ENCODE results near the gene ELP6. TPM values are rescaled to one million over a fixed set of nuclear protein-coding genes. Genes with fewer than 3 reads are reported as not detected.
"Not testable (repeated sequence)": the region's sequence is repeated elsewhere in the genome, so short reads cannot be mapped to it uniquely, and the experiment has no call there.

ELP6 gene
- total RNA-seq, 1 donor from 2014 or later: 20.9 TPM

DNA sequence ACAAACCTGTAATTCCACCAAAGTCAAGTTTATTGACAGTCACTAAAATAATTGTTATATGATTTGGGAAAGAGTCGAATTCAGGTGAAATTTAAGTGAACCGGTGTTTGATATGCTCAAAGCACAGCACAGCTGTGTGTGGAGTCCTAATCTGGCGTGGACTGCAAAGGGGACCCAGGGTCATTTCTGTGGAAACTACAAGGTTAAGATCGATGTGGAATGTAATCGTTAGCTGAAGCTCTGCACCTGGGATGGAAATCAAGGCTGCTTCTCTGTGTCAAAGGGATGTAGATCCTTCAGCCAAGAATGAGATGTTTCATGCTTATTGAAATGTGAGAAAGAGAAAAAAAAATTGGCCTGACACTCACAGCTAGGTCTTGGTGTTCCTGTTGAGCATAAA is 1.6 kb upstream of the ELP6 start:
- Histone ChIP-seq H3K27ac (ENCODE audit: low read depth, low read length) (no peak overlapping the region), H3K4me1 (ENCODE audit: control insufficient read depth in 3 of 3, insufficient read depth in 3 of 3, low read length in 3 of 3) (peaks cover 4 to 8% (median 6%) of the 10 kb centered on the region in 3 donors), H3K27me3 (ENCODE audit: control insufficient read depth in 3 of 3, insufficient read depth in 3 of 3, low read length in 3 of 3) (no peaks in the 10 kb centered on the region), H3K36me3 (ENCODE audit: control insufficient read depth in 3 of 3, insufficient read depth in 3 of 3, low read length in 3 of 3) (peaks cover 5 to 9% (median 6%) of the 10 kb centered on the region in 3 donors), H3K4me3 (ENCODE audit: low read length in 3 of 3) (no peak overlapping the region), H3K9me3 (ENCODE audit: control insufficient read depth in 3 of 3, low read length in 3 of 3) (no peaks in the 10 kb centered on the region), H3K9ac (ENCODE audit: low read depth in 1 of 3, low read length in 3 of 3) (no peak overlapping the region)

DNA sequence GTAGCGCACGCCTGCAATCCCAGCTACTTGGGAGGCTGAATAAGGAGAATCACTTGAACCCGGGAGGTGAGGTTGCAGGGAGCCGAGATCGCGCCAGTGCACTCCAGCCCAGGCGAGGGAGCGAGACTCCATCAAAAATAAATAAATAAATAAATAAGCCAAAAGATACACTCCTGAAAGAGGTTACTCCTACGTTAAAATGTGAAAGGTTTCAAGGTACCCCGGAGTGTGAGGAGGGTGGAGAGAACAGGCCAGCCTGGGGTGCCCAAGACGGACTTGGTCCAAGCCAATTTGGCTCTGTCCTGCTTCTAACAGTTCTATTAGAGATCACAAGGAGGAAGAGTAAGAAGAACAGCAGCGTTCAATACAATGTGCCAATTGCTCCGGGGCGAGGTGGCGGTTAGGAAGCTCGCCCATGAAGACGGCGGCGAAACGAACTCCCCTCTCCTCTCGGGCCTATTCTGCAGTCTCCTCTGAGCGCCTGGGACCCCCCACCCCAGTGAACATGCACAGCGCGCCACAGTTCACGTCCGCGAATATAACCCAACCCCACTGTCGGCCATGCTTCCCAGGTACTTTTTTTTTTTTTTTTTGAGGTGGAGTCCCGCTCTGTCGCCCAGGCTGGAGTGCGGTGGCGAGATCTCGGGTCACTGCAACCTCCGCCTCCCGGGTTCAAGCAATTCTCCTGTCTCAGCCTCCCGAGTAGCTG is 942 bp downstream of the ELP6 start:
- Histone ChIP-seq H3K4me3 (ENCODE audit: low read length in 3 of 3) (peak overlapping the region; percentile 93 to 98 (median 97)), H3K27me3 (ENCODE audit: control insufficient read depth in 3 of 3, insufficient read depth in 3 of 3, low read length in 3 of 3) (no peaks in the 10 kb centered on the region), H3K9me3 (ENCODE audit: control insufficient read depth in 3 of 3, low read length in 3 of 3) (no peaks in the 10 kb centered on the region), H3K27ac (ENCODE audit: low read depth, low read length) (peak overlapping the region; percentile 89), H3K4me1 (ENCODE audit: control insufficient read depth in 3 of 3, insufficient read depth in 3 of 3, low read length in 3 of 3) (peaks cover 4 to 8% (median 6%) of the 10 kb centered on the region in 3 donors), H3K9ac (ENCODE audit: low read depth in 1 of 3, low read length in 3 of 3) (peak overlapping the region; percentile 84 to 93 (median 92)), H3K36me3 (ENCODE audit: control insufficient read depth in 3 of 3, insufficient read depth in 3 of 3, low read length in 3 of 3) (peaks cover 9 to 23% (median 19%) of the 10 kb centered on the region in 3 donors)

- not testable (repeated sequence) for H3K9me3 ChIP-seq (ENCODE audit: control insufficient read depth in 3 of 3, low read length in 3 of 3); H3K27ac ChIP-seq (ENCODE audit: low read depth, low read length); H3K9ac ChIP-seq (ENCODE audit: low read depth in 1 of 3, low read length in 3 of 3); H3K4me1 ChIP-seq (ENCODE audit: control insufficient read depth in 3 of 3, insufficient read depth in 3 of 3, low read length in 3 of 3); H3K4me3 ChIP-seq (ENCODE audit: low read length in 3 of 3); H3K27me3 ChIP-seq (ENCODE audit: control insufficient read depth in 3 of 3, insufficient read depth in 3 of 3, low read length in 3 of 3)
- peaks cover 31 to 53% (median 50%) of the 10 kb centered on the region in 3 donors for H3K36me3 ChIP-seq (ENCODE audit: control insufficient read depth in 3 of 3, insufficient read depth in 3 of 3, low read length in 3 of 3)
Measured at GRCh38 chr3:47505267-47505666, 8.2 kb downstream of the ELP6 start.

GRCh38 chr3:47504113-47504512 is 9.4 kb downstream of the ELP6 start:
- Histone ChIP-seq H3K9ac (ENCODE audit: low read depth in 1 of 3, low read length in 3 of 3) (no peak overlapping the region), H3K27ac (ENCODE audit: low read depth, low read length) (no peak overlapping the region), H3K9me3 (ENCODE audit: control insufficient read depth in 3 of 3, low read length in 3 of 3) (no peaks in the 10 kb centered on the region), H3K27me3 (ENCODE audit: control insufficient read depth in 3 of 3, insufficient read depth in 3 of 3, low read length in 3 of 3) (no peaks in the 10 kb centered on the region), H3K36me3 (ENCODE audit: control insufficient read depth in 3 of 3, insufficient read depth in 3 of 3, low read length in 3 of 3) (peaks cover 34 to 55% (median 42%) of the 10 kb centered on the region in 3 donors), H3K4me3 (ENCODE audit: low read length in 3 of 3) (no peak overlapping the region), H3K4me1 (ENCODE audit: control insufficient read depth in 3 of 3, insufficient read depth in 3 of 3, low read length in 3 of 3) (no peaks in the 10 kb centered on the region)

- Histone ChIP-seq H3K27ac (ENCODE audit: low read depth, low read length) (no peak overlapping the region), H3K36me3 (ENCODE audit: control insufficient read depth in 3 of 3, insufficient read depth in 3 of 3, low read length in 3 of 3) (peaks cover 41 to 58% (median 51%) of the 10 kb centered on the region in 3 donors), H3K4me3 (ENCODE audit: low read length in 3 of 3) (no peak overlapping the region)
Measured at GRCh38 chr3:47503033-47503432, 10.5 kb downstream of the ELP6 start.

DNA sequence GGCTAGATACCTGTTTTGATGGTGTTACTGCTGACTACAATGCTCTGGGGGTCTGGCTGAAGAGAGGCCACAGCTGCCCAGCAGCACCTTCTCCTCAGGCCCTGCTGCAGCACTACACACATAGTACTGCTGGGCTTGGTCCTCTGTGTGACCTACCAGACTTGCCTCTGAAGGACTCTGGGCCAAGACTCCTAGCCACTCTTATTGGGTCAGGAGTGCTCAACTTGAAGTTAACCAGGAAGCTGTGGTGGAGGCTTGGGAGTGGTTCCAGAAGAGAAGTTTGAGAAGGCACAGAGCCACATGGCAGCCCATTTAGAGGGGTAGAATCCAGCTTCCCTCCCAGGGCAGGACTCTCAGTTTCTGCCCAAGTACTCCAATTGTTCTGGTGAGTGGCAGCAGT is 16.6 kb downstream of the ELP6 start:
- Histone ChIP-seq H3K9me3 (ENCODE audit: control insufficient read depth in 3 of 3, low read length in 3 of 3) (no peaks in the 10 kb centered on the region), H3K36me3 (ENCODE audit: control insufficient read depth in 3 of 3, insufficient read depth in 3 of 3, low read length in 3 of 3) (peaks cover 46 to 52% (median 51%) of the 10 kb centered on the region in 3 donors), H3K27me3 (ENCODE audit: control insufficient read depth in 3 of 3, insufficient read depth in 3 of 3, low read length in 3 of 3) (no peaks in the 10 kb centered on the region), H3K27ac (ENCODE audit: low read depth, low read length) (no peak overlapping the region), H3K9ac (ENCODE audit: low read depth in 1 of 3, low read length in 3 of 3) (no peak overlapping the region), H3K4me3 (ENCODE audit: low read length in 3 of 3) (no peak overlapping the region), H3K4me1 (ENCODE audit: control insufficient read depth in 3 of 3, insufficient read depth in 3 of 3, low read length in 3 of 3) (no peaks in the 10 kb centered on the region)

More at GRCh38 chr3:47503033-47503432, 10.5 kb downstream of the ELP6 start:
- Histone ChIP-seq H3K9ac (ENCODE audit: low read depth in 1 of 3, low read length in 3 of 3) (no peak overlapping the region), H3K9me3 (ENCODE audit: control insufficient read depth in 3 of 3, low read length in 3 of 3) (no peaks in the 10 kb centered on the region), H3K4me1 (ENCODE audit: control insufficient read depth in 3 of 3, insufficient read depth in 3 of 3, low read length in 3 of 3) (no peaks in the 10 kb centered on the region), H3K27me3 (ENCODE audit: control insufficient read depth in 3 of 3, insufficient read depth in 3 of 3, low read length in 3 of 3) (no peaks in the 10 kb centered on the region)

DNA sequence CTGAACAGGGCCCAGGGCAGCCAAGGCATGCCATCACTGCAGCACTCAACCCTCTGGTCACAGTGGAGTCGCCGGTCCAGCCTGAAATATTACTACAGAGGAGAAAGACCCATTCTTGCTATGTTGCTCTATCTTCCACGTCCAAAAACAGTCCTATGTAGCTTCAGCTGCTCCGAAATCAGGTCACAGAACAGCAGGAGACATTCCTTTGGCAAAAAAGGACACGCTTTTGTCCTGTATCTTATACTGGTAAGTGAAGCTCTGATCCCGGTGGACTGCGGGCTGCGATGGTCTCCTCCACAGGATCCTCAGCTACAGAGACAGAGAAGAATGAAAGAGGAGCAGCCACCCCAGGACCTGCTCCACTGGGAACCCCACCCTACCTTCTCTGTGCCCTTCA is 17.6 kb downstream of the ELP6 start:
- no peaks in the 10 kb centered on the region for H3K9me3 ChIP-seq (ENCODE audit: control insufficient read depth in 3 of 3, low read length in 3 of 3)
- no peak overlapping the region for H3K4me3 ChIP-seq (ENCODE audit: low read length in 3 of 3)
- H3K36me3 ChIP-seq (ENCODE audit: control insufficient read depth in 3 of 3, insufficient read depth in 3 of 3, low read length in 3 of 3): peaks cover 39 to 43% (median 41%) of the 10 kb centered on the region in 3 donors
- no peak overlapping the region for H3K9ac ChIP-seq (ENCODE audit: low read depth in 1 of 3, low read length in 3 of 3)
- H3K27me3 ChIP-seq (ENCODE audit: control insufficient read depth in 3 of 3, insufficient read depth in 3 of 3, low read length in 3 of 3): no peaks in the 10 kb centered on the region
- H3K4me1 ChIP-seq (ENCODE audit: control insufficient read depth in 3 of 3, insufficient read depth in 3 of 3, low read length in 3 of 3): no peaks in the 10 kb centered on the region
- H3K27ac ChIP-seq (ENCODE audit: low read depth, low read length): no peak overlapping the region

DNA sequence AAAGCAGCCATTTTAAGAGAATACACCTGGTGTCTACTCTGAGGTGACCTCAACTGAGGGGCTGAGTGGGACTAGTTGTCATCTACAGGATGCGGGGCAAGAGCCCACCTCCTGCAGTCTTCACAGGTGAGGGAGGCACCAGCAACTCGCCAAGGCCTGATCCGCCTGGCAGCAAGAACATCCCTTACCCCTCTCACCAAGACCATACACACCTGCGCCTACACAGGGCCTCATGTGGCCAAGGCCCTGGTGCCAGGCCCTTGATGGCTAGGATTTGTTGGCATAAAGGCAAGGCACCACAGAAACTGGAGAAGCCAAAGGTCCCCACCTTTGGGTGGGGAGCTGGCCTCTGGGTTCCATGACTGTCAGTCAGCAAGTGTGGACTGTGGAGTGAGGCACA is 18.4 kb downstream of the ELP6 start:
- Histone ChIP-seq H3K4me3 (ENCODE audit: low read length in 3 of 3) (no peak overlapping the region), H3K9me3 (ENCODE audit: control insufficient read depth in 3 of 3, low read length in 3 of 3) (no peaks in the 10 kb centered on the region), H3K4me1 (ENCODE audit: control insufficient read depth in 3 of 3, insufficient read depth in 3 of 3, low read length in 3 of 3) (no peaks in the 10 kb centered on the region), H3K9ac (ENCODE audit: low read depth in 1 of 3, low read length in 3 of 3) (no peak overlapping the region), H3K27ac (ENCODE audit: low read depth, low read length) (no peak overlapping the region), H3K36me3 (ENCODE audit: control insufficient read depth in 3 of 3, insufficient read depth in 3 of 3, low read length in 3 of 3) (peaks cover 32 to 35% (median 33%) of the 10 kb centered on the region in 3 donors), H3K27me3 (ENCODE audit: control insufficient read depth in 3 of 3, insufficient read depth in 3 of 3, low read length in 3 of 3) (no peaks in the 10 kb centered on the region)

GRCh38 chr3:47491777-47492176 is 21.7 kb downstream of the ELP6 start:
- Histone ChIP-seq H3K36me3 (ENCODE audit: control insufficient read depth in 3 of 3, insufficient read depth in 3 of 3, low read length in 3 of 3) (peaks cover 13 to 17% (median 16%) of the 10 kb centered on the region in 3 donors), H3K9me3 (ENCODE audit: control insufficient read depth in 3 of 3, low read length in 3 of 3) (no peaks in the 10 kb centered on the region), H3K4me1 (ENCODE audit: control insufficient read depth in 3 of 3, insufficient read depth in 3 of 3, low read length in 3 of 3) (no peaks in the 10 kb centered on the region), H3K27me3 (ENCODE audit: control insufficient read depth in 3 of 3, insufficient read depth in 3 of 3, low read length in 3 of 3) (no peaks in the 10 kb centered on the region), H3K9ac (ENCODE audit: low read depth in 1 of 3, low read length in 3 of 3) (no peak overlapping the region), H3K4me3 (ENCODE audit: low read length in 3 of 3) (no peak overlapping the region), H3K27ac (ENCODE audit: low read depth, low read length) (no peak overlapping the region)

GRCh38 chr3:47491186-47491585 is 22.3 kb downstream of the ELP6 start:
- Histone ChIP-seq H3K27ac (ENCODE audit: low read depth, low read length) (no peak overlapping the region), H3K4me3 (ENCODE audit: low read length in 3 of 3) (no peak overlapping the region), H3K36me3 (ENCODE audit: control insufficient read depth in 3 of 3, insufficient read depth in 3 of 3, low read length in 3 of 3) (peaks cover 12 to 15% (median 13%) of the 10 kb centered on the region in 3 donors), H3K27me3 (ENCODE audit: control insufficient read depth in 3 of 3, insufficient read depth in 3 of 3, low read length in 3 of 3) (no peaks in the 10 kb centered on the region), H3K9ac (ENCODE audit: low read depth in 1 of 3, low read length in 3 of 3) (no peak overlapping the region), H3K4me1 (ENCODE audit: control insufficient read depth in 3 of 3, insufficient read depth in 3 of 3, low read length in 3 of 3) (no peaks in the 10 kb centered on the region), H3K9me3 (ENCODE audit: control insufficient read depth in 3 of 3, low read length in 3 of 3) (no peaks in the 10 kb centered on the region)

Data from skeletal muscle tissue (tissue), 4 donors.